GM15510 (cell line): Measurements from ENCODE around the gene NPR1.

ENCODE experiments used
- POLR2A ChIP-seq: IDR thresholded peaks from 3 replicates; pipeline ENCODE4 v1.6.1; 2011; ENCODE audit warnings: borderline replicate concordance; ENCODE audit not compliant: insufficient read length; ENCODE audit errors: extremely low read depth

Gene NPR1

DNA sequence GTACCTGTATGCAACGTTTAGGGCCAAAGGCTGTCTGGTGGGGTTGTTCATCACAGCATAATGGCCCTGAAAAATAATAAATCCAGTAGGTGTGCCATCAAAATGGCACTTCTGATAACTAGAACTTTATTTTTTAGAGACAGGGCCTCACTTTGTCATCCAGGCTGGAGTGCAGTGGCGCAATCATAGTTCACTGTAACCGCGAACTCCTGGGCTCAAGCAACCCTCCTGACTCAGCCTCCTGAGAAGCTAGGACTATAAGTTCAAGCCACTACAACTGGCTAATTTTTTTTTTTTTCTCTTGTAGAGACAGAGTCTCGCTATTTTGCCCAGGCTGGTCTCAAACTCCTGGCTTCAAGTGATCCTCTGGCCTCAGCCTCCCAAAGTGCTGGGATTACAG lies 15.3 kb upstream of the NPR1 start:
- no peak for TF ChIP-seq POLR2A

DNA sequence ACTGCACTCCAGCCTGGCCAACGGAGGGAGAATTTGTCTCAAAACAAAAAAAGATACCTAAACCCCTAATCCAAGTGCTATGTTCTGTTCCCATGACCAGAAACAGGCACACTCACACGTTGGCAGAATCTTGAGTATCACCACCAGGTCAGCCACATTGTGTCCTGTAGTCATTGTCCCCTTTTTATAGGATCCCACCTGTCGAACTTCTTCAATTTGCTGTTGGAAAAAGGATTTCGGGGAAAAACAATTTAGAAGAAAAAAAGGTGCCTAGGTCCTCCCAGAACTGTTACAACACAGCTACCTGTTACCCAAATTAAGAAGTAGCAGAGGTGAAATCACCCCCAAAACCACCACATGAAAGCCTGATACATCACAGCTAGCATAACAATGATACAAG lies 11.0 kb upstream of the NPR1 start:
- TF ChIP-seq POLR2A: no peak

DNA sequence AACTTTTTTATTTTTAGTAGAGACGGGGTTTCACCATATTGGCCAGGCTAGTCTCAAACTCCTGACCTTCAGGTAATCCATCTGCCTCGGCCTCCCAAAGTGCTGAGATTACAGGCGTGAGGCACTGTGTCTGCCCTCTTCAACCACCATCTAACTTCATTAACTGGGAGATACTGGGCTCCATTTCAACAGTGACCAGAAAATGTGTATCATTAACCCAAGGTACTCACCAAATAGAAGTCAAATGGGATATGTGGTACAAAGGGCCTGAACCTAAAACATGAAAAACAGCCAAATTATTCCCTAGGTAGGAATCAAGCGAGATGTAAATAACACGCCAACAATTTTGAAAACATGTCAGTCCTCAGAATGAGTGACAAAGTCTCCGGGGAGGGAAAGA lies 8.9 kb upstream of the NPR1 start:
- TF ChIP-seq POLR2A: no peak

DNA sequence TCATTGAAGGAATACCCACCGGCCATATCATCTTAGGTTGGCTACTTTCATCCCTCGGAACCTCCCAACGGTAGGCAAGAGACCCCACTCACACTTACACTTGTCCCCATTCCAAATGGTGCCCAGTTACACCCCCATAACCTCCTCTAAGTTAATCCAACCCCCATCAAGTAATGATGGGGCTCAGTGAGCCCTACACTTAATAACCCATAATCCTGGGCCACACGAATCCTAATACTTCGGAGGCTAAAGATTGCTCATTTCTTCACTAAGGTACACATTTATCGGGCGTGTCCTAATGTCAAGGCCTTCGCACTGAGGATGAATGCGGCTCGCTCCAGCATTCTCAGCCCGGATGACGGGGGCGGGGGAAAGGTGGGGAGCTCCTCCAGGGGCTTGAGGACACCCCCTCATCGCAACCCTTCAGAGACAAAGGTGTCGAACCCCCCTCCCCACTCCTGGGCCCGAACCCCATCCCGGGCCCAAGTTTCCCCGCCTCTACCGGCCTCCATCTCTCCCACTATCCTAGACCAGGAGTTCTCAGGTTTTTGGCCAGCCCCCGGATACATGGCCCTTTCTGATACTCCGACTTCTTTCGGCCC lies 8.1 kb upstream of the NPR1 start:
- TF ChIP-seq POLR2A: no peak

DNA sequence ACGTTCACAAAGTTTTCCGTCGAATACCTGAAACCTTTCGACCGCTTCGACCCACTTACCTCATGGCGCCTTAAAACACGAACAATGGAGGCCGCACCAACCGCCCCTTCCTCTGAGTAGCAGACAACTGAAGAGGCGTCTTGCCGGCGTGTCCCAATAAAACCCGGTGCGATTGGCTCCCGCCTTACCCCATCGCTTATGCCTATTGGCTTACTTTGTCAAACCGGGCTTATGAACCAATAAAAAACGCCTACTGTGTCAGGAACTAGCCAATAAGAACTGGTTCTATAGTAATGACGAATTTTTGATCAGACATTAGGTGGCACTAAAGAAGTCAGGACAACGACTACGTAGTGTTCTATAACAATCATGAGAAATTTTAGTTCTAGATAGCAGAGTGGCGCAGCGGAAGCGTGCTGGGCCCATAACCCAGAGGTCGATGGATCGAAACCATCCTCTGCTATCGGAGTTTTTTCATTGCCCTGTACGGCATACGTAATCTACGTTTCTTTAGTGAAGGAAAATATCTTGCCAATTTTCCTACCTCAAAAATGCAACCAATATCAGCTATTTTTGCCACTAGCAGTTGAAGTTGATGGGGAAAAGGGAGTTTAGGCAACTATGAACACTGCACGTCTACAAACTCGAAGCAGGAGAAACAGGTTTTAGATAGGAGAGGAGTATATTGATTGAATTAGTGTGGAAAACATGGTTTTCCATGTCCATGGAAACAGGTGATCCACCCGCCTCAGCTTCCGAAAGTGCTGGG lies 7.4 kb upstream of the NPR1 start, which contains the start of gene ILF2:
ILF2 (minus strand) TSS at position 135 of the 769 bp plus-strand sequence; CDS start at position 64, 71 bp downstream.
- peak; percentile 76 for TF ChIP-seq POLR2A

DNA sequence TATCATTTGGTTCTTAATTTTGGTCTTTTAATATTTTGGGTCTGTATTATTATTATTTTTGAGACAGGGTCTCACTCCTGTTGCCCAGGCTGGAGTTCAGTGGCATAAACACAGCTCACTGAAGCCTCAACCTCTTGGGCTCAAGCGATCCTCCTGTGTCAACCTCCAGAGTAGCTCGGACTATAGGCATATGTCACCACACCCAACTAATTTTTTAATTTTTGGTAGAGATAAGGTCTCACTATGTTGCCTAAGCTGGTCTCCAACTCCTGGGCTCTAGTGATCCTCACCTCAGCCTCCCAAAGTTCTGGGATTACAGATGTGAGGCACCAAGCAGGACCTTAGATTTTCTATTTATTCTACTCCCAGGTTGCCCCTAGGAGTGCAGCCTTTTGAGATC lies 5.0 kb upstream of the NPR1 start:
- TF ChIP-seq POLR2A: no peak

DNA sequence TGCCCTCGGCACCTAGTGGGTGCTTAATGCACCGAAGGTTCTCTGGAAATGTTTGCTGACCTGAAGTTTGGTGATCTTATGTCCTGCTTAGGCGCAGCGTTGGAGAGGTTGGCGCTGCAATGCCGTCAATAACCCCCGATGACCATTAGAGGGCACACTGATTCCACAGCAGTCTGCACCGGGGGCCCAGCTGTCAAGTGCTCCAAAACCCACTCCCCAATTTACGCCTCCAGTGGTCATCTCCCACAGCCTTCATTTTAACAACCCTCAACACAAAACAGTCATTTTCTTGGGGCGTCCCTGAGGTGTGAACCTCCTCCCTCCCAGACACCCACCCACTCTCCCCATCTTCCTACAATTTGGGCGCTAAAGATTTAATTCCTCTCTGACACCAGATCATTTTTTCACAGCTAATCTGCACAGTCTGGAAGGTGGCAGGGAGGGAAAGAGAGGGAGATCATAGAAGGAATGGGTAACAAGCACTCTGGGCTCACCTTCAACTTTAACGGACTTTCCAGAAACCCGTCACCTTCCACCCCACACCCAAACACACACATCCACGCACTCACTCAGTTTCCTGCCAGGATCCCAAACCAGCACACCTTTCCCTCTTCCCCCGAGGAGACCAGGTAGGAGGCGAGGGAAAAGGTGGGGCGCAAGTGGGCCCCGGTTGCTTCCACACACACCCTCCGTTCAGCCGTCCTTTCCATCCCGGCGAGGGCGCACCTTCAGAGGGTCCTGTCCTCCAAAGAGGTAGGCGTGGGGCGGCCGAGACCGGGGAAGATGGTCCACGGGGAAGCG lies 570 bp upstream of the NPR1 start:
- TF ChIP-seq POLR2A: no peak

DNA sequence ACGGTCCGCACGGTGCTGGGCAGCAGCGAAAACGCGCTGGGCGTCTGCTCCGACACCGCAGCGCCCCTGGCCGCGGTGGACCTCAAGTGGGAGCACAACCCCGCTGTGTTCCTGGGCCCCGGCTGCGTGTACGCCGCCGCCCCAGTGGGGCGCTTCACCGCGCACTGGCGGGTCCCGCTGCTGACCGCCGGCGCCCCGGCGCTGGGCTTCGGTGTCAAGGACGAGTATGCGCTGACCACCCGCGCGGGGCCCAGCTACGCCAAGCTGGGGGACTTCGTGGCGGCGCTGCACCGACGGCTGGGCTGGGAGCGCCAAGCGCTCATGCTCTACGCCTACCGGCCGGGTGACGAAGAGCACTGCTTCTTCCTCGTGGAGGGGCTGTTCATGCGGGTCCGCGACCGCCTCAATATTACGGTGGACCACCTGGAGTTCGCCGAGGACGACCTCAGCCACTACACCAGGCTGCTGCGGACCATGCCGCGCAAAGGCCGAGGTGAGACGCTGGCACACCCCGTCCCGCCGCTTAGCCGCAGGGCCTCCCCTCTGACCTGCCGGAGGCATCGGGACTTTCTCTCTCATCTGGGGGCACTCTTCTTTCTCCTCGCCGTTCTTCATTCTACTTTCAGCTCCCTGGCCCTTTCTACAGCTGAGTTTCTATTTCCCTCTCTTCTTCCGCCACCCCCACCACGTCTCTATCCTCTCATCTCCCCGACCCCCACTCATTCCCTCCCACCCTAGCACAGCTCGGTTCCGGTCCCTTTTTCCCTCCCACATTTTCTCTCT lies 1.0 kb downstream of the NPR1 start:
- TF ChIP-seq POLR2A: no peak

DNA sequence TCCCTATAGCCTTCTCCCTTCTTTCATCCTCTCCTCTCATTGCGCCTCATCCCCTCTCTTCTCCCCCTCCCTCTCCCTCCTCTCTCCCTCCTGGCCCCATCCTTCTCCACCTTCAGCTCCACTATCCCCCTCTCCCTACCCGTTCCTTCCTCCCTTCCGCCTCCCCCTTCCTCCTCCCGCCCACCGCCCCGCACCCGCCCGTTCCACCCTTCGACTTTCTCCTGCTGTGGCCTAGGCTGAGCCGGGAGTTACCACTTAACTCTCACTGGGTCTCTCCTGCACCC lies 1.6 kb downstream of the NPR1 start:
- no peak for TF ChIP-seq POLR2A

DNA sequence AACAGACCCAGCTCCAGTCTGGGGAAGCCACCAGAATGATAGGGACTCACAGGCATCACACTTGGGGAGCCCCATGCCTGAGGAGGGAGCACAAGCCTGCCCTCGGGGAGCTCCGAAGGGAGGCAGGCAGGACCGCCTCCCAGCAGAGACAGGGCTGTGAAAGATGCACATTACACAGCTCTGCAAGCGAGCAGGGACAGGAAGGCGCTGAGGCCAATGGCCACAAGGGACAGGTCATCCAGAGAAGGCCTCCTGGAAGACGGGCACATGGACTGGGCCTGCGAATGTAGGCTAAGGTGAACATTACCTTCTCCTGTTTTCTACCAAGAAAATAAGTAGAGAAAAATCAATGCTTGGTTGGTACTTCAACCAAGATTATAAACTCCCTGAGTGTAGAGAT lies 4.2 kb downstream of the NPR1 start:
- TF ChIP-seq POLR2A: no peak

DNA sequence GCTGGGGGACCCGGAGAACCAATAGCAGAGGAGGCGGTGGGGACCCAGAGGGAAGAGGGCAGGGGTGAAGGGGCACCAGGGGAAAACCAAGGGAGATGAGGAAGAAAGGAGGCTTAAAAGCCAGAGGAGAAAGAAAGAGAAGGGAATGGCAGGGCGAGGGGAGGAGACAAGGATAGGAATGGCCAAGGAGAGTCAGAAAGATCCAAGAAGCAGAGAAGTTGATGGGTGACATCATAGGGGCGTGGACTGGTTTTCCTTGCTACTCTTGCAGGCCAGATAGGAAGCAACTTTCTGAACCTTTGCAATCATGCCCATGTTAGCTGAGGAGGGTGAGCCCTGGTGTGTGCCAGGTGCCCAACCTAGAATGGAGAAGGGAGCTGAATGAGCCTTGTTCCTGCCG lies 5.4 kb downstream of the NPR1 start:
- TF ChIP-seq POLR2A: no peak

DNA sequence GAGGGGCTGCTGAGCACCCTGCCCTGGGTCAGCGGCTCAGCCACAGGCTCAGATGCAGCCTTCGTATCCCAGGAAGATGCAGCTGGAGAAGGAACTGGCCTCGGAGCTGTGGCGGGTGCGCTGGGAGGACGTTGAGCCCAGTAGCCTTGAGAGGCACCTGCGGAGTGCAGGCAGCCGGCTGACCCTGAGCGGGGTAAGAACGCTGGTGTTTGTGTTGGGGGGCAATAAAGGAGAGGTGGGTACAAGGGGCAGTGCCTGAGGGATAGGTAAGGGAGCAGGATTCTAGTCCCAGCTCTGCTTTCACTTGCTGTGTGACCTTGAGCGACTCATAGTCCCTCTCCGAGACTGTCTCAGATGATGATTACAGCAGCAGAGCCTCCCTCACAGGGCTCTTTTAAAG lies 6.4 kb downstream of the NPR1 start:
- no peak for TF ChIP-seq POLR2A

DNA sequence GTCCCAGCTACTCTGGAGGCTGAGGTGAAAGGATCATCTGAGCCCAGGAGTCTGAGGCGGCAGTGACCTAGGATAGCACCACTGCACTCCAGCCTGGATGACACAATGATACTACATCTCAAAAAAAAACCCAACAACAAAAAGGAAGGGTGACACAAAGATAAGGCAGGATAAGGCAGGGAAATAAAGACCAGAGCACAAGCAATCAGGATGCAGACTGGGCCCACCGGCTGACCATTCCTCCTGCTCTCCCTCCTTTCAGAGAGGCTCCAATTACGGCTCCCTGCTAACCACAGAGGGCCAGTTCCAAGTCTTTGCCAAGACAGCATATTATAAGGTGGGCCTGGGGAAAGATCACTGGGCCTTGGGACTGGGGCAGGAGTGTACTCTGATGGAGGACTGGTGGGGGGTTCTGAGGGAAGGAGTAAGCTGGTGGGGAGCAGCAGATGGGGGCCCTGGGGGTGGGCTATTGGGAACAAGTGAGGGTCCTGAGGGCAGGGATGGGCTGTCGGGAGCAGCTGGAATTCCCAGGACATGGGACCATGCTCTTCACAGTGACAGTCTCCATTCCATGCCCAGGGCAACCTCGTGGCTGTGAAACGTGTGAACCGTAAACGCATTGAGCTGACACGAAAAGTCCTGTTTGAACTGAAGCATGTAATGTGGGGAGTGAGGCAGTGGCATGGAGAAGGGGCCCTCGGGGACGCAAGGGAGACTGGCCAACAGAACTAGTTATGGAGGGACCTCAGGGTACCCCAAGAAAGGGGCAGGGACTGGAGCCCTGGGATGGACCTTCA lies 7.3 kb downstream of the NPR1 start:
- TF ChIP-seq POLR2A: no peak

DNA sequence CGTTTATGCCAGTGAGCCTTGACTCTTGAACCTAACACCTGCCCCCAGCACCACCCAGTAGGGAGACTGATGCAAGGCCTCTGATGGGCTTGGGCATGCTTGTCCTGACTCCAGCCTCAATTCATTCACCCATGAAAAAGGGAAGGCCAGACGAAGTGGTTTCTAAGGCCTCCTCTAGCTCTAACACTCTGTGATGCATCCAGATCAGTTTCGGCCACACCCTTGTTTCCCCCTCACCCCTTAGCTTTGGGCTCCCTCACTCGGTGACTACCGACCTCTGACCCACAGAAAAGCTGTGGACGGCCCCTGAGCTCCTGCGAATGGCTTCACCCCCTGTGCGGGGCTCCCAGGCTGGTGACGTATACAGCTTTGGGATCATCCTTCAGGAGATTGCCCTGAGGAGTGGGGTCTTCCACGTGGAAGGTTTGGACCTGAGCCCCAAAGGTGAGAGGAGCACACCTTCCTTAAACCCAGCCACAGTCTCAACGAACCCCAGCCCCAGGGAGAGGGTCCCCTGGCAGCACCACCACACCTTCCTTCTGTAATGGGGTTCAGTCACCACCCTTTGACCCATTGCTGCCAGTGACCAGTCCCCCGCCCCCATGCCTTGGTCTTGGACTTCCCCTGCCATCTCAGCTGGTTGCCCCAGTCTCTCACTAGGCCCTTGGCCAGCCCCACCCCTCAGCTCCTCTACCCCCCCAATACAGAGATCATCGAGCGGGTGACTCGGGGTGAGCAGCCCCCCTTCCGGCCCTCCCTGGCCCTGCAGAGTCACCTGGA lies 9.0 kb downstream of the NPR1 start:
- no peak for TF ChIP-seq POLR2A

DNA sequence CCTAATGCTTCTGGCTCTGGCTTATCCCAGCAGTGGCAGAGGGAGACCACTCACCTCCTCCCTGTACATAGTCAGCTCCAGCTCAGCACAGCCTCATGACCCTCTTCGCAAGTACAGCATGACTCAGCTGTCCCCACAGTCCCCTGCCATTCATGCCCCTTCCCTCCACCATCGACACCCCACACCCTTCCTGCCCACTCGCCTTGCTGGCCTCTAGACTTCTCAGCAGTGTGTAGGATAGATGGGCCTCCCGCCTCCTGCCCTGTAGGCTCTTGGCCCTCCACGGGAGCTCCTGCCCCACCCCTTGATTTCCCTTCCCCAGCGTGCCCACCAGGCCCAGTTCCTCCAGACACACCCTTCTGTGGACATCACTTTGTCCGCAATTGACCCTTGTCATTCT lies 9.8 kb downstream of the NPR1 start:
- TF ChIP-seq POLR2A: no peak
